Stomach (tissue), 9 donors: Measurements from ENCODE around the gene DOC2B. TPM values are rescaled to one million over a fixed set of nuclear protein-coding genes. Genes with fewer than 3 reads are reported as not detected.

Experiments used
- DNase-seq, 2 donors: peaks; one replicate each; pipeline versions ENCODE4 v3.0.0 to v3.0.0-alpha.2; 2013 to 2019
- H3K27ac ChIP-seq, 5 donors: fragments of 200-600 bp in 4 of 5; sonication (generic) in 4 of 5; one replicate each; pipeline ENCODE4 v1.5.1; 2013 to 2019; ENCODE audit warnings: mild to moderate bottlenecking in 1 of 5, moderate library complexity in 1 of 5
- H3K27me3 ChIP-seq, 3 donors: fragments of 200-600 bp; sonication (generic); one replicate each; pipeline ENCODE4 v1.5.1; 2017 to 2019; ENCODE audit warnings: mixed run types in 1 of 3
- H3K36me3 ChIP-seq, 4 donors: fragments of 200-600 bp; sonication (generic); 1 replicate in 3 of 4; 2 replicates in 1 of 4; pipeline ENCODE4 v1.5.1; 2016 to 2019
- H3K4me1 ChIP-seq, 4 donors: fragments of 200-600 bp; sonication (generic); one replicate each; pipeline ENCODE4 v1.5.1; 2016 to 2019
- H3K4me3 ChIP-seq, 4 donors: fragments of 200-600 bp; sonication (generic) in 3 of 4; one replicate each; pipeline ENCODE4 v1.5.1; 2016 to 2019; ENCODE audit warnings: mild to moderate bottlenecking in 1 of 4
- H3K9me3 ChIP-seq, 4 donors: fragments of 200-600 bp; sonication (generic); one replicate each; pipeline ENCODE4 v1.5.1; 2016 to 2019
- CTCF ChIP-seq, 7 experiments: fragments of 450-650 bp in 4 of 7; fragments of 200-600 bp in 3 of 7; sonication (generic) in 3 of 7; IDR thresholded peaks; one replicate each; pipeline ENCODE4 v1.5.1; 2016 to 2019; ENCODE audit warnings: antibody characterized with exemption in 7 of 7, control low read depth in 2 of 7, mild to moderate bottlenecking in 1 of 7
- EP300 ChIP-seq: sonication (generic); formaldehyde crosslinking; IDR thresholded peaks from one replicate; pipeline ENCODE4 v1.6.1; 2017; ENCODE audit warnings: antibody characterized with exemption
- POLR2A ChIP-seq, 4 donors: fragments of 450-650 bp; IDR thresholded peaks; one replicate each; pipeline ENCODE4 v1.6.1; 2016; ENCODE audit warnings: antibody characterized with exemption in 4 of 4, control low read depth in 2 of 4, mild to moderate bottlenecking in 1 of 4, moderate library complexity in 1 of 4
- POLR2AphosphoS5 ChIP-seq, 3 donors: sonication (generic); formaldehyde crosslinking; IDR thresholded peaks; one replicate each; pipeline ENCODE4 v1.6.1; 2016; ENCODE audit warnings: antibody characterized with exemption in 3 of 3
- WGBS, 5 donors: extraction: QIAGEN DNeasy Blood & Tissue Kit in 3 of 5; methylation state at CpG; one replicate each; pipeline versions ENCODE4 v1.1.5 to v1.1.7; 2013 to 2018; 5-methylcytosine and 5-hydroxymethylcytosine counted together
- intact Hi-C: fragments of 100-400 bp; cut with DNase I; formaldehyde crosslinking; loops from one replicate; pipeline ENCODE4 v1.15.1; 2023; ENCODE audit warnings: low total_unique reads
- polyA plus RNA-seq, 3 donors: library from polyadenylated mRNA; stranded (reverse); fragments of 200-250 nt; gene quantifications; one replicate each; pipeline ENCODE4 v1.2.3, GENCODE V29; 2013
- total RNA-seq, 5 donors: library from RNA; depleted of rRNA; stranded (reverse); fragments of >200 nt; gene quantifications; one replicate each; pipeline versions ENCODE4 v1.1.0 to v1.2.3, GENCODE V29; 2014 to 2016
- donor health status: healthy with polysubstance abuse.
- donor health status: Bipolar disorder and iron deficiency.
- donor health status: healthy.

Gene DOC2B
- total and polyA plus RNA-seq, 8 donors: 0.45 to 11.7 (median 4.1) TPM

- intact Hi-C loops: no loop called here
- 66 to 74% (median 73%) methylated on average over 12 of the region's 12 CpGs for WGBS, 5 donors
- Histone ChIP-seq H3K9me3 (no peaks in the 10 kb centered on the region), H3K4me1 (peaks cover 18 to 44% (median 37%) of the 10 kb centered on the region in 4 donors), H3K27ac (peak overlapping the region in 1 of 5 donors; percentile 5), H3K27me3 (peaks cover 12 to 73% (median 23%) of the 10 kb centered on the region in 3 donors), H3K36me3 (no peaks in the 10 kb centered on the region), H3K4me3 (peak overlapping the region in 1 of 4 donors; percentile 75)
- peak in 1 of 2 donors; percentile 57 for DNase-seq
- TF ChIP-seq CTCF (IDR thresholded peaks at IDR 0.05) (no peak), POLR2AphosphoS5 (IDR thresholded peaks at IDR 0.05) (no peak), EP300 (no peak), POLR2A (IDR thresholded peaks at IDR 0.05) (no peak)
Measured at GRCh38 chr17:178292-179065, 3.0 kb downstream of the DOC2B start.

- Histone ChIP-seq H3K36me3 (no peaks in the 10 kb centered on the region), H3K4me3 (no peak overlapping the region), H3K27ac (no peak overlapping the region), H3K4me1 (peaks cover 18 to 38% (median 35%) of the 10 kb centered on the region in 4 donors), H3K27me3 (peaks cover 12 to 74% (median 23%) of the 10 kb centered on the region in 3 donors), H3K9me3 (no peaks in the 10 kb centered on the region)
- intact Hi-C loops: no loop called here
- 85 to 88% (median 87%) methylated on average over 5 to 6 of the region's 6 CpGs for WGBS, 5 donors
- DNase-seq: no peak
- TF ChIP-seq POLR2AphosphoS5 (IDR thresholded peaks at IDR 0.05): no peak
- TF ChIP-seq CTCF (IDR thresholded peaks at IDR 0.05): no peak
- no peak for TF ChIP-seq POLR2A (IDR thresholded peaks at IDR 0.05)
- TF ChIP-seq EP300: no peak
Measured at GRCh38 chr17:177762-178161, 3.7 kb downstream of the DOC2B start.

- Histone ChIP-seq H3K36me3 (no peaks in the 10 kb centered on the region), H3K27me3 (peaks cover 12 to 74% (median 23%) of the 10 kb centered on the region in 3 donors), H3K27ac (no peak overlapping the region), H3K4me1 (peaks cover 18 to 33% (median 30%) of the 10 kb centered on the region in 4 donors), H3K9me3 (no peaks in the 10 kb centered on the region), H3K4me3 (no peak overlapping the region)
- 77 to 89% (median 86%) methylated on average over 3 of the region's 3 CpGs for WGBS, 5 donors
- intact Hi-C loops: no loop called here
- no peak for TF ChIP-seq POLR2A (IDR thresholded peaks at IDR 0.05)
- TF ChIP-seq POLR2AphosphoS5 (IDR thresholded peaks at IDR 0.05): no peak
- TF ChIP-seq EP300: no peak
- TF ChIP-seq CTCF (IDR thresholded peaks at IDR 0.05): no peak
- DNase-seq: no peak
Measured at GRCh38 chr17:177155-177554, 4.3 kb downstream of the DOC2B start.

GRCh38 chr17:173166-173911, 8.1 kb downstream of the DOC2B start:
- no peak for TF ChIP-seq EP300
- intact Hi-C loops: no loop called here

More at GRCh38 chr17:173166-173911, 8.1 kb downstream of the DOC2B start:
- H3K9me3 ChIP-seq: no peaks in the 10 kb centered on the region
- WGBS, 5 donors: 80 to 85% (median 83%) methylated on average over 10 of the region's 10 CpGs
- H3K4me3 ChIP-seq: no peak overlapping the region
- no peak for DNase-seq
- no peak overlapping the region for H3K27ac ChIP-seq
- H3K27me3 ChIP-seq: peaks cover 0 to 43% (median 0%) of the 10 kb centered on the region in 3 donors
- H3K36me3 ChIP-seq: no peaks in the 10 kb centered on the region
- H3K4me1 ChIP-seq: peaks cover 0 to 2% (median 0%) of the 10 kb centered on the region in 4 donors
